Activated CD4-positive, CD25-positive, alpha-beta regulatory T cell (primary cell): ENCODE measurements around the gene SMAD4.
"Not testable (repeated sequence)": the region's sequence is repeated elsewhere in the genome, so short reads cannot be mapped to it uniquely, and the experiment has no call there.

Experiments used
- DNase-seq, 4 experiments: peaks; one replicate each; lab custom pipeline; 2025; lab: John Stamatoyannopoulos, UW

SMAD4 gene

DNA sequence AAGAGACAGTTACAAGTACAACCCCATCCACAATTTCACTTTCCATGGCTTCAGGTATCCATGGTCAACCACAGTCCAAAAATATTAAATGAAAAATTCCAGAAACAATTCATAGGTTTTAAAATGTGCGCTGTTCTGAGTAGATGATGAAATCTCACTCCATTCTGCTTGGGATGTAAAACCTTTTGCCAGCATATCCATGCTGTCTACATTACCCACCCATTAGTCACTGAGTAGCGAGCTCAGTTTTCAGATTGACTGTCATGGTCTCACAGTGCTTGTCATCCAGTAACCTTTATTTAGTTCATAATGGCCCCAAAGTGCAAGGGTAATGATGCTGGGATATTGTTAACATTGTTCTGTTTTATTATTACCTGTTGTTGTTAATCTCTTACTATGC is 40.5 kb downstream of the SMAD4 start:
- no peak for DNase-seq

DNA sequence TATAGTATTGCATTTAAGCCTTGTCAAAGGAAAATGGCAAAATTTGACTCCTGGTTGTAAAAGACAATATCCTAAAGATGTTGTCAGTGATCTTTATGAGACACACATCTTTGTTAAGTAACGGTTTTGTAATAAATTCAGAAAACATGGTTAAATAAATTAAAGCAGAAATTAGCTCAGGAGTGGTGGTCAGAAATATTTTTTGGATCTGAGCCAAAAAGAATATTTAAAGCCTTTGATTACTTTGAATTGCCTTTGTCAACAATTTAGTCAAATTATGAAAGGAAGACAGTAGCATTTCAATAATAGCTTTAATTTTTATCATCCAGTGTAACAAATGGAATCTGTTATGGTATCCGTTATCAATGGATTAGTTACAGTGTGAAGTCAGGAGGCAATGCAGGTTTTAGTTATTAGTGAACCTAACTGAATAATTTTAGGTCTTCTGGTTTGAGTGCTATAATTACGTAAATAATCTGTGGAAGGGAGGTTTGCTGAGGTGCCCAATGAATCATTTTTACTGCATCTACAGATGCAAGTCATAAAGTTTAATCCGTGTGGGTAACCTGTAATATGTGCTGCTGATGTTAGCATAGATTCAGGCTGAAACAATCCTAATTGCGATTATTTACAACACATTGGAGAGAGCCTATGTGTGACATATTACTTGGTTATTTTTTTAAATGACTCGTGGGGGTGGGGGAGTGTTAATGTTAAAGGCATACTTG is 42.7 kb downstream of the SMAD4 start:
- DNase-seq: no peak

DNA sequence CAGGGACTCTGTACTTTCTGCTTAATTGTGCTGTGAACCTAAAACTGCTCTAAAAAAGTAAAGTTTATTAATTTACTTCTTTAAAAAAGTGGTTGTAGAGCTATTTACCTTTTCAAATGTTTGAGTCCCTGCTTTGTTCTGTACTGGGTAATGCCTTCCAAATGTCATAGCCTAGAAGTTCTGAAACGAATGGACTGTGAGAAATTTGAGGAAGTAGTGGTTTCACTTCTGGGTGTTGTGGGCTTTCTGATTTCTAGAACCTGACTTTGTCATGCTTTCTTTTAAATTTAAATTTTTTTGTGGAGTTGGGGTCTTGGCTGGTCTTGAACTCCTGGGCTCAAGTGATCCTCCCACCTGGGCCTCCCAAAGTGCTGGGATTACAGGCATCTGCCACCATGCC is 44.6 kb downstream of the SMAD4 start:
- no peak for DNase-seq

DNA sequence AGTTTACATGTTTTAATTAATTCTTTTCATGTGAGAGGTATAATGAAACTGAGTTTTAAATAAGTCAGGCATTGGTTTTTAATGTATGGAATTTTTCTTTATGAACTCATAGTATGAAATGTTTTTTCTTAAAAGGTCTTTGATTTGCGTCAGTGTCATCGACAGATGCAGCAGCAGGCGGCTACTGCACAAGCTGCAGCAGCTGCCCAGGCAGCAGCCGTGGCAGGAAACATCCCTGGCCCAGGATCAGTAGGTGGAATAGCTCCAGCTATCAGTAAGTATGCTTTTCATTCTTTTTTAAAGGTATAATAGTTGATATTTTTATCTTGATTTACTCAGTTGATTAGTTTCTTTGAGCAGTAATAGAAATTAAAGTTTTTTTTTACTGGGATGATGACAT is 46.5 kb downstream of the SMAD4 start:
- no peak for DNase-seq

DNA sequence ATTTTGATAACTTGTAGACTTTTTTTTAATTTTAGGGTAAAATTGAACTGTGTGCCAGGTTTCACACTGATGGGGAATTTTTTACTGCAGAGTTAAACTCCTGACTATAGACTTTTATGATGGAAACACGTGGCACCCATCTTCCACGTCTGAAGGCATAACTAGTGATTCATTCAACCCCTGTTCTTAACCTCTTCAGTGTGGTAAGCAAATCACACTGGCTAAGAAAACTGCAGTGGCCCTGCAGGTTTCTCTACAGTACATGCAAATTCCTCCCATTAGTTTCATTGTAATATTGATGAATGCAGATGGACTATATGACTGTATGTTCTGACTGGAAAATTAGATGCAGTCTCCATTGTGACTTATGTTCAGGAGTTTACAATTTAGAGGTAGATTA is 47.2 kb downstream of the SMAD4 start:
- DNase-seq: no peak

DNA sequence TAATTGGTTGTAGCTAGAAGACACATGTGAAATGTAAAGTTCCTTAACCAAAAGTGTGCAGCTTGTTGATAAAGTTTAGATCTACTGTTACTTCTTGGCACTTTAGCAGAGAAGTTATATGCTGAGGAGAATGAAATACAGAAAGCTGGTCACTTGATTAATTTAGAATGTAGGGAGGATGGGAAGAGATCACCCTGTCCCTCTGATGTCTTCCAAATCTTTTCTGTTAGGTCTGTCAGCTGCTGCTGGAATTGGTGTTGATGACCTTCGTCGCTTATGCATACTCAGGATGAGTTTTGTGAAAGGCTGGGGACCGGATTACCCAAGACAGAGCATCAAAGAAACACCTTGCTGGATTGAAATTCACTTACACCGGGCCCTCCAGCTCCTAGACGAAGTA is 48.0 kb downstream of the SMAD4 start:
- DNase-seq: no peak

DNA sequence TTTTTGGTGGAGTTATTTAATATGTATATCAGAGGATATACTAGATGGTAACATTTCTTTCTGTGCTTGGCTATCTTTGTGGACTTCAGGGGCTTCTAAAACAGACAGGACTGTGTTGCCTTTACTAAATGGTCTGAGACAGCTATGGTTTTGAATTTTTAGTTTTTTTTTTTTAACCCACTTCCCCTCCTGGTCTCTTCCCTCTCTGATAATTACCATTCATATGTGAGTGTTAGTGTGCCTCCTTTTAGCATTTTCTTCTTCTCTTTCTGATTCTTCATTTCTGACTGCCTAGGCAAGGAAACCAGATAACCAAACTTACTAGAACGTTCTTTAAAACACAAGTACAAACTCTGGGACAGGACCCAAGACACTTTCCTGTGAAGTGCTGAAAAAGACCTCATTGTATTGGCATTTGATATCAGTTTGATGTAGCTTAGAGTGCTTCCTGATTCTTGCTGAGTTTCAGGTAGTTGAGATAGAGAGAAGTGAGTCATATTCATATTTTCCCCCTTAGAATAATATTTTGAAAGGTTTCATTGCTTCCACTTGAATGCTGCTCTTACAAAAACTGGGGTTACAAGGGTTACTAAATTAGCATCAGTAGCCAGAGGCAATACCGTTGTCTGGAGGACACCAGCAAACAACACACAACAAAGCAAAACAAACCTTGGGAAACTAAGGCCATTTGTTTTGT is 52.7 kb downstream of the SMAD4 start:
- no peak for DNase-seq

DNA sequence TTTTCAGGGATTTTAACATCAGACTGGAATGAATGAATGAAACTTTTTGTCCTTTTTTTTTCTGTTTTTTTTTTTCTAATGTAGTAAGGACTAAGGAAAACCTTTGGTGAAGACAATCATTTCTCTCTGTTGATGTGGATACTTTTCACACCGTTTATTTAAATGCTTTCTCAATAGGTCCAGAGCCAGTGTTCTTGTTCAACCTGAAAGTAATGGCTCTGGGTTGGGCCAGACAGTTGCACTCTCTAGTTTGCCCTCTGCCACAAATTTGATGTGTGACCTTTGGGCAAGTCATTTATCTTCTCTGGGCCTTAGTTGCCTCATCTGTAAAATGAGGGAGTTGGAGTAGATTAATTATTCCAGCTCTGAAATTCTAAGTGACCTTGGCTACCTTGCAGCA is 53.4 kb downstream of the SMAD4 start:
- no peak for DNase-seq

DNA sequence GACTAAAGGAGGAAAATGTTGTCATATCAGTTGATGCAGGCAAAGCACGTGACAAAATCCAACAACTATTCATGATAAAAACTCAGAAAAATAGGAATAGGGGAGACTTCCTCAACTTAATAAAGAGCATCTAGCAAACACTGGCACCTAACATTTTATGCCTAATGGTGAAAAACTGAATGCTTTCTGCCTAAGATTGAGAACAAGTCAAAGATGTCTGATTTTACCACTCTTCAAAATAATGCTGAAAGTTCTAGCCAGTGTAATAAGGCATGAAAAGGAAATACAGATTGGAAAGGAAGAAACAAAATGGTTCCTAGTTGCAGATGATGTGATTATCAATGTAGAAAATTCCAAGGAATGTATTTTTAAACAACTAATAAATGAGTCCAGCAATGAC is 58.4 kb downstream of the SMAD4 start:
- no peak for DNase-seq

DNA sequence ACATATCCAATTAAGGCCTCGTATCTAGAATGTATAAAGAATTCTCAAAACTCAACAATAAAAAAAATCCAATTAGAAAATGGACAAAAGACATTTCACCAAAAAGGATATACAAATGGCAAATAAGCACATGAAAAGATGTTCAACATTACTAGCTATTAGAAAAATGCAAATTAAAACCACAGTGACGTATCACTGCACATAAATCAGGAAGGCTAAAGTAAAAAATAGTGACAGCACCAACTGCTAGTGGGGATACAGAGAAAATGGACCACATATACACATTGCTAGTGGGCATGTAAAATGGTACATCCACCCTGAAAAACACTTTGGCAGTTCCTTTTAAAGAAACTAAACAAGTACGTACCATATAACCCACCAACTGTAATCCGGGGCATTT is 59.7 kb downstream of the SMAD4 start:
- DNase-seq: no peak

DNA sequence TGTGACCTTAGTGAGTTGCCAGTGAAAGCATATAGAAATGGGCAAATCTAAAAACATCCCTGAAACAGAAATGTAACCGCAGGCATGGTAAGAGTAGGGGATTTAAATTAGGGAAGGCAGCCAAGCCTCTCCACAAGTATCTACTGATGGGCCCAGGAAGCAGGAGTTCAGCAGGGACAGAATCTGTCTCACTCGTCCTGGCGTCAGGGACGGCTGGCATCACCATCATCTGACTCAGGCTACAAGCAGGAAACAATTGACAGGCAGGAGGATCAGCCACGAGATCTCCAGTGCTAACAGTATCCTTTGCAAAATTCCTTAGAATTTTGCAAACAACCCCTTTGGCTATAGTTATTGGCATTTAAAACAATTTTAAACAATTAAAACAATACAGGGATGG is 61.3 kb downstream of the SMAD4 start:
- no peak for DNase-seq

DNA sequence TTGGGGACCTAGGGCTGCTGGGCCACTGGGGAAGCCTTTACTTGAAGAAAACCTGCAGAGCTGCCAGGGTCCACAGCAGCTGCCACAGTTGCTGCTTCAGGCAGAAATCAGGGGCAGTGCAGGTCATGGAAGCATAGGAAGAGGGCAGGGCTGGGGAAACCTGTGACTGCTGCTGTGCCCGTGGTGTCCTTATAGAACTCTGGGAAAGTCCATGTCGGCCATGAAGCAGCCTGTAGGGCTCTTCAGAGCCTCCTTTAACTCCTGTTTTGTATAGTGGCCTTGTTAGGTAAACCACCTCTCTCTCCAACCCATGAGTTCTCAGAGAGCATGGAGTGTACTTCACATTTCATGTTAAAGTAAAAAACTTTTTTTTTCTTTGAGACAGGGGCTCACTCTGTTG is 62.1 kb downstream of the SMAD4 start:
- DNase-seq: no peak

DNA sequence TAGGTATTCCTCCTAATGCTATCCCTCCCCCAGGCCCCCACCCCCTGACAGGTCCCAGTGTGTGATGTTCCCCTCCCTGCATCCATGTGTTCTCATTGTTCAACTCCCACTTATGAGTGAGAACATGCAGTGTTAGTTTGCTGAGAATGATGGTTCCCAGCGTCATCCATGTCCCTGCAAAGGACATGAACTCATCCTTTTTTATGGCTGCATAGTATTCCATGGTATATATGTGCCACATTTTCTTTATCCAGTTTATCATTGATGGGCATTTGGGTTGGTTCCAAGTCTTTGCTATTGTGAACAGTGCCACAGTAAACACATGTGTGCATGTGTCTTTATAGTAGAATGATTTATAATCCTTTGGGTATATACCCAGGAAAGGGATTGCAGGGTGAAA is 63.0 kb downstream of the SMAD4 start:
- DNase-seq: not testable (repeated sequence)

DNA sequence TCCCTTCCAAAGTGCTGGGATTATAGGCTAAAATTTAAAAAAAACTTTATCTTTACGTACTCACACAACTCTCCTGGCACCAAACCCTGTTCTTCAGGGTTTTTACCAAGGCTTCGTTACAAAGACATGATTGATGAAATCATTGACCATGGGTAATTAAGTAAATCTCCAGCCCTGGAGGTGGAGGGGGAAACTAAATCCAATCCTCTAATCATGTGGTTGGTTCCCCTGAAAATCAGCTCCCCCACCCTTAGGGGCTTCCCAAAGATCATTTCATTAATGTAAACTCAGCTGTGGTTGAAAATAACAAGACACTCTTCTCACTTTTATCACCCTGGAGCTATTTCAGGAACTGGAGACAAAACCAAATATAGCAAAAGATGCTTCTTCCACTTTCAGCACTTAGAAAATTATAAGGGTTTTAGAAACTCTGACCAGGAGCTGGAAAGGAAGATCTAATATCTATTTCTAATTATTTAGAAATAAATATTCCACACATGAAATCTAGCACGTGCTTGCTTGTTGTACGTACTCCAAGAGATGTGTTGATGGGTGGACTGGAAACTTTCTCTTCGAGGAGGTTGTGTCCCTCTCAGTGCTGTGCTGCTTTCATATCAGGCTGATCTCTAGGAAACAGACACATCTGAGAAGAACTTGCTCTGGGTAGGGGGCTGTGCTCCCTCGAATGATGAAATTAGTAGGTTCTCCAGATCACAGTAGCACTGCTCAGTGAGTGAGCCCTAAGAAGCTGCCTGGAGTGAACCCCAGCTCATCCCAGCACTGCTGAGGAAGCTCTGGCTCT is 67.2 kb downstream of the SMAD4 start:
- DNase-seq: no peak

DNA sequence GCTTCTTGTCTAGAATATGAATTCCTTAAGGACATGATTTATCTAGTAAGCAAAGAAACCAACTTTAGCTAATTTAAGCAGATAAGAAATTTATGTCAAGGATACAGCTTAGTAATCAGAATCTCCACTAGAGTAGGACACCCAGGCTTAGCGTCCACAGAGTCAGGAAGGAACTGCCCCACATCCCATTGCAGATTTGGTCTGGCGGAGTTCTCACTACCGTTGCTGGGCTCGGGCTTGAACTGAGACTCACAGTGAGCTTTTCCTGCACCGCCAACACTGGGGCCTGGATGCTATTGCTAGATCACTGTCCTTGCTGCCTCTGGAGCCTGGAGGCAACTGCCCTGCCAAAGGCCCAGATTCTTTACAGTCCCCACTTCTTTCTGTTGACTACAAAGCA is 68.1 kb downstream of the SMAD4 start:
- no peak for DNase-seq

DNA sequence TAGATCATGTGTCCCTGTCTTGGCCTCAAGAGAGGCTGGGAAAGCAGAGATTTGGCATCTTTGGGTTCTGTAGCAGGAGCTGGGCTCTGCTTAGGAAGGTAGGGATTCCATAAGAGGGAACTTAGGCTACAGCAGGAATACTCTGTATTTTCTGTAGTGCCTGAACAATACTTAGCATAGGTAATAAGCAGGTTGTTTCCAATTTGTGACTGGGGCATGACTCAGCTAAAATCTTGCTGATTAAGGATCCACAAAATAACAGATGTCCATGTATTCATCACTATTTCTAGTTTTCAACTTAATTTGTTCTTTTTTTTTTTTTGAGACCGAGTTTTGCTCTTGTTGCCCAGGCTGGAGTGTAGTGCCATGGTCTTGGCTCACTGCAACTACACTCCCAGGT is 68.5 kb downstream of the SMAD4 start:
- DNase-seq: no peak

DNA sequence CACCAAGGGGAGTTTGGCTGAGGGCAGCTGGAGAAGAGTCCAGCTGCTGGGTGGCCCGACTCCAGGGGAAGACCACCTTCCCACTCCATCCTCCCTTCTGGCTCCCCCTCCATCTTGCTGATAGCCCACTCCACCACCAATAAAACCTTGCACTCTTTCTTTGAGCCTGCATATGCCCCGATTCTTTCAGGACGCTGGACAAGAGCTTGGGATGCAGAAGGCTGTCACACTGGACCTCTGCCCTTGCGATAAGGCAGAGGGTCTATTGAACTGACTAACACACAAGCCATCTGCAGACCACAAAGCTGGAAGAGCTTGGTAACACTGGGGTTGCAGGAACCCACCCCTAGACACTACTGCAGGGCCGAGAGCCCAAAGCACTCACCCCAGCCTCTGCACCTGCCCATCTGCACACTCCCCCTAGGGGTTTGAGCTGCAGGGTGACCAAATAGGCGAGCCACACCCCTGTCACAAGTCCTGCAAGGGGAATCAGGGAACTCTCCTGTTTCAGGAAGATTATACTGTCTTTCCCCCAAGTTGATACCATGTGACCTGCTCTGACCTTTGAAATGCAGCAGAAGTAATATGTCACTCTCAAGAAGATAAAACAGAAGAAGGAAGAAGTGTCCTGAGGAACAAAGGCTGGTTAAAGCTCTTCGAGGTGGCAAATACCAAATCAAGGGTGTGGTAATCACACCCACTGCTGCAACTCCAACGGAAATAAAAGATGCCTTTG is 70.5 kb downstream of the SMAD4 start:
- DNase-seq: no peak

DNA sequence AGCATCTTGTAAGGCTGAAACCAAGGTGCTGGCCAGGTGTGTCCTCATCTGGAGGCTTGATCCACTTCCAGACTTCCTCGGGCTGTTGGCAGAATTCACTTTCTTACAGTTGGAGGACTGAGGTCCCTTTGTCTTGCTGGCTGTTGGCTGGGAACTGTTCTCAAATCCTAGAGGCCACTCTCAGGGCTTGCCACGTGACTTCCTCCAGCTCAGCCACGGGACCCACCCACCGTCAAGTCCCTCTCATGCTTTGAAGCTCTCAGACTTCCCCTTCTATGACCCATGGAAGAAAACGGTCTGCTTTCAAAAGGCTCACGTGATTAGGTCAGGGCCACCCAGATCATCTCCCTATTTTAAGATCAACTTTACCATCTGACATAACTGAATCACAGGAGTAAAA is 77.1 kb downstream of the SMAD4 start:
- DNase-seq: no peak

DNA sequence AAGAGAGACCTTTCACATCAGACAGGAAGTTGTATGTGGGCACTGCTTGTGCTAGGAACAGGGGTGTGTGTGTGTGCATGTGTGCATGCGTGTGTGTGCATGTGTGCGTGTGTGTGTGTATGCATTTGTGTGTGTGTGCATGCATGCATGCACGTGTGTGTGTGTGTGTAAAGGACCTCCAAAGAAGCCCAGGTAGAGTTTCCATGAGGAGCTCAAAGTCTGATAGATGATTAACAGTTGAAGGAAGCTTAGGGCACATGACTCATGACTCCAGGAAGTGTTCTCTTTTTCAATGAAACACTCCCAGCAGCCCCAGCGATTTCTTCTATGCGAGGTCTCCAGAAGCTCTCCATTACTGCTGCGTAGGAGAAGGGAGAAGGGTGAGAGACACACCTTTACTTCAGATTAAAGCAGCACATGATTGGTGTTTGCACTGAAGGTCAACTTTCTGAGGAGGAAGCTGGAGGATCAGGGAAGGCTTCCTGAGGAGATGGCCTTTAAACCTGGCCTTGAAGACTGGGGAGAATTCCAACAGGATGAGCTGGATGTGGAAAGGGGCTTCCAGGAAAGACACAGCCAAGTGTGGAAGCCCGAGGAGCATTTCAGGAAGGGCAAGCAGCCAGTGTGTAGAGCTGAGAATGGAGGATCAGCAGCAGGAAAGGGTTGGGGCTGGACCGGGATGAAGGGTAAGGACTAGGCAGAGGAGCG is 77.7 kb downstream of the SMAD4 start:
- no peak for DNase-seq

DNA sequence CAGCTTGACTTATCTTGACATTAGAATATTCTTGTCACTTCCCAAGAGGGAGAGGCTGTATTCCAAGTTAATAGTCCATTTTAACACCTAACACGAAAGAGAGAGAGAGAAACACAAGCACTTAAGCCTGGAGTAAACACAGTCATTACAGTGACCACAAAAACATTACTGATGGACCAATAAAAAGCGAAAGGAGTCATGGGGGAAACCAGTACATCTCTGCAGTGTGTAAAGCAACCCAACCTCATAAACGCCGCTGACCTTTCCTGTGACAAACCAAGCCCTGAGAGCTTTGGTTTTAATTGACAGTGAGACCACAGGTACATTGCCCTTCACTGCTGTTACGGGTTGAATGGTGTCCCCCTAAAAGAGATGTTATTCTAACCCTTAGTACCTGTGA is 78.3 kb downstream of the SMAD4 start:
- no peak for DNase-seq

DNA sequence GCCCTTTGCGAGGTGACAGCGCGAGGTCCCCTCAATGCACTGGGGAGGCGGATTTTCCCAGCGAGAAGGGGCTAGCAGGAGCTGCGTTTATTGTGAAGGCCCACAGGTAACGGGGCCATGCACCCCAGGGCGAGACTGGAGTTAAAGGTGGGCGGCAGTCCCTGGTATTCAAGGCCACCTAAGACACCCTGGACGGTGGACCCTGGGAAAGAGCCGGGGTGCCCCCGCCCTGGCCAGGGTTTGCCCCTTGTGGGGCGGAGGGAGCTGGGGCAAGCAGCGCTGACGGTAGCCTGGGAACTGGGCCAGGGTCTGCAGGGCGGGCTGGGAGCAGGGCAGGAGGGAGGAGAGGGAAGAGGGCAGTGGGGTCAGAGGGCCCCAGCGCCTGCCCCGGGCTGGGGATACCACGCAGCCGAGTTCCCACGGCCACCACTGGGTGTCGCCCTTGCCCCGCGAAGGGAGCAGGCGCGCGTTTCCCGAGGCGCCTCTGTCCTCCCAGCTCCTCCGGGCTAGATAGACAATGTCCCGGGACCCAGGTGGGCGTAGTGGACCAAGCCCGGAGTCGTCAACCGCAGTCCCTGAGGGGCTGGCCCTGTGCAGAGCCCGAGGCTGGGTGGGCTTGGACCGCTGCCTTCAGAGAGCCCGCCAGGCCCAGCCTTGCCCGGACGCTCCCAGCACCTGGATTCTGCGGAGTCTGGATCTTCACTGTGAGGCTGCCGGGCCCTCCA is 80.2 kb downstream of the SMAD4 start:
- DNase-seq: peak; percentile 42 to 79 (median 54)
